IgD-negative memory B cell (primary cell): ENCODE measurements around the gene PREX1. TPM values are rescaled to one million over a fixed set of nuclear protein-coding genes. Genes with fewer than 3 reads are reported as not detected.

ENCODE experiments used
- H3K27ac Mint-ChIP-seq, 3 donors: one replicate each; pipeline ENCODE4 v1.8.0; 2020 to 2022; ENCODE audit warnings: mild to moderate bottlenecking in 3 of 3, mixed read lengths in 3 of 3, moderate library complexity in 1 of 3
- H3K27me3 Mint-ChIP-seq: one replicate; pipeline ENCODE4 v1.8.0; 2021; ENCODE audit warnings: mixed read lengths
- H3K36me3 Mint-ChIP-seq: one replicate; pipeline ENCODE4 v1.8.0; 2020; ENCODE audit warnings: mild to moderate bottlenecking, mixed read lengths
- H3K4me1 Mint-ChIP-seq, 3 donors: one replicate each; pipeline ENCODE4 v1.8.0; 2020 to 2022; ENCODE audit warnings: mixed read lengths in 3 of 3, mild to moderate bottlenecking in 1 of 3
- H3K4me3 Mint-ChIP-seq, 4 donors: one replicate each; pipeline ENCODE4 v1.8.0; 2020 to 2022; ENCODE audit warnings: mild to moderate bottlenecking in 4 of 4, mixed read lengths in 4 of 4, moderate library complexity in 3 of 4
- H3K9me3 Mint-ChIP-seq, 3 donors: one replicate each; pipeline ENCODE4 v1.8.0; 2020 to 2021; ENCODE audit warnings: mixed read lengths in 3 of 3, mild to moderate bottlenecking in 1 of 3
- polyA plus RNA-seq: library from polyadenylated mRNA; unstranded; fragments of 300-500 nt; fragmentation: Illumina TruSeq; gene quantifications from one replicate; pipeline ENCODE4 v1.2.3, GENCODE V29; 2021

Gene PREX1
- polyA plus RNA-seq, 1 donor from 2014 or later = 41.7 TPM

- Mint-ChIP-seq H3K27ac (peak overlapping the region in 1 of 3 donors; percentile 62), H3K4me1 (no peaks in the 10 kb centered on the region), H3K4me3 (no peak overlapping the region), H3K27me3 (no peaks in the 10 kb centered on the region), H3K9me3 (no peaks in the 10 kb centered on the region), H3K36me3 (no peaks in the 10 kb centered on the region)
Measured at GRCh38 chr20:48644286-48644828, 183.4 kb downstream of the PREX1 start.

DNA sequence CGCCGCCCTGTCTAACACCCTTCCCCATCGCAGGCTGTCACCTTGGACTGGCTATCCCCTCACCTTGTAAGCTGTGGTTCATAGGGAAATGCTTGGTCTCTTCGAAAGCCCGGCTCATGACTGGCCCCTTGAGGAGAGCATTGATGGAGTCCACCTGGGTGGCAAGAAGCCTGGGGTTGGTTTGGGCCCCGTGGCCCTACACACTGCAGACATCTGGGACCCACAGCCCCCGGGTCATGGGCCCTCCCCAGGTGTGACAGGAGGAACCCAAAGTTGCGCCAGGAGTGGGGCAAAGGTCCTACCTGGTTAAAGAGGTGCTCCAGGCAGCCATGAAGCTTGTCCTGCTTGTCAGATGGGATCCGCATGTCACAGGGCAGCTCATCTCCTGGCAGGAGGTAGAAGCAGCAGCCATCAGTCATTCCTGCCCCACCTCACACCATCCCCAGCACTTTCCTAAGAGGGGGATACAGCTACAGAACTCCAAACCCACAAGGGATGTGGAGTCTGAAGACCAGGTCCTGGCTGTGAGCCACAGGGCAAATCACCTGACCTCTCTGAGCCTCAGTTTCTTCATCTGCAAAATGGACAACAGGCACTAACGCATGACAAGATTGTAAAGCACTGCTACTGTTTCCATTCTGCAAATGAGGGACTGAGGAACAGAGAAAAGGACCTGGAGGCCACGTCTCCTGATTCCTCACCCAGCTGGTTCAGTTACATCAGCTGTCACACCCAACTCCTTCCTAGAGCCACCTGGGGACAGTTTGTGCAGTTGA is 185.5 kb downstream of the PREX1 start:
- H3K27ac Mint-ChIP-seq = no peak overlapping the region
- H3K9me3 Mint-ChIP-seq = no peaks in the 10 kb centered on the region
- no peak overlapping the region for H3K4me3 Mint-ChIP-seq
- no peaks in the 10 kb centered on the region for H3K36me3 Mint-ChIP-seq
- H3K27me3 Mint-ChIP-seq = no peaks in the 10 kb centered on the region
- H3K4me1 Mint-ChIP-seq = no peaks in the 10 kb centered on the region

DNA sequence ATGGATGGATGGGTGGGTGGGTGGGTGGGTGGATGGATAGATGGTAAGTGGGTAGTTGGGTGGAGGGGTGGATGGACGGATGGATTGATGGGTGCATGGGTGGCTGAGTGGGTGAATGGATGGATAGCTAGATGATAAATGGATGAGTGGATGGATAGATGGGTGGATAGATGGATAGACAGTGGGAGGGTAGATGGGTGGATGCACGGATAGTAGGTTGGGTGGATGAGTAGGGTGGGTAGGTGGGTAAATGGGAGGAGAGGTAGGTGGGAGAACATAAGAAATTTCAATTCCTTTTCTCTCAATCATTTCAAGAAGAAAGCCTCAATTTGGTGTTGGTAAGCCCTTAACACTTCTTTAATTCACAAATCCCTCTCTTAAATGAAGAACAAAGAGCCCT is 186.9 kb downstream of the PREX1 start:
- Mint-ChIP-seq H3K27me3 (no peaks in the 10 kb centered on the region), H3K27ac (no peak overlapping the region), H3K9me3 (no peaks in the 10 kb centered on the region), H3K36me3 (no peaks in the 10 kb centered on the region), H3K4me1 (no peaks in the 10 kb centered on the region), H3K4me3 (no peak overlapping the region)

DNA sequence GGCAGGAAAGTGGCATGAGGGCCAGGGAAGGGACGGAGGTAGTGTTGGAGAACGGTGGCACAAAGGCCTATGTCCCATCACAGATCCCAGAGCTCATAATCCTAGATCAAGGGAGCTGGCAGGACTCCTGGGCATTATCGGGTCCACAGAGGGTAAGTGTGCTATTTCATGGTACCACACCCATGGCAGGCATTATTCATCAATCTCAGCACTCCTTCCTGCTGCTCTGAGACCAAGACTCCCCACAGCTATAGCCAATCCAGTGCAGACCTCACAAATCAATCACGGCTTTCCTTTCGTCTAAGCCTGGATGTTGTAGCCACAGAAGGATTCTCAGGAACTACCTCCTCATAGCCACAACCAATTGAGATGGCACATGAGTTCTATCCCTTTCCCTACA is 187.9 kb downstream of the PREX1 start:
- H3K36me3 Mint-ChIP-seq = peaks cover 2% of the 10 kb centered on the region
- no peaks in the 10 kb centered on the region for H3K9me3 Mint-ChIP-seq
- no peaks in the 10 kb centered on the region for H3K4me1 Mint-ChIP-seq
- H3K4me3 Mint-ChIP-seq = peak overlapping the region in 1 of 4 donors; percentile 5
- H3K27me3 Mint-ChIP-seq = no peaks in the 10 kb centered on the region
- peak overlapping the region in 2 of 3 donors; percentile 84 to 92 for H3K27ac Mint-ChIP-seq

- H3K27ac Mint-ChIP-seq = peak overlapping the region in 1 of 3 donors; percentile 32
- H3K27me3 Mint-ChIP-seq = no peaks in the 10 kb centered on the region
- H3K36me3 Mint-ChIP-seq = peaks cover 2% of the 10 kb centered on the region
- H3K4me3 Mint-ChIP-seq = no peak overlapping the region
- peaks cover 0 to 2% (median 0%) of the 10 kb centered on the region in 3 donors for H3K4me1 Mint-ChIP-seq
- no peaks in the 10 kb centered on the region for H3K9me3 Mint-ChIP-seq
Measured at GRCh38 chr20:48638546-48638945, 189.3 kb downstream of the PREX1 start.

- Mint-ChIP-seq H3K9me3 (no peaks in the 10 kb centered on the region), H3K36me3 (peaks cover 2% of the 10 kb centered on the region), H3K27me3 (no peaks in the 10 kb centered on the region), H3K27ac (no peak overlapping the region), H3K4me1 (peaks cover 0 to 2% (median 0%) of the 10 kb centered on the region in 3 donors), H3K4me3 (no peak overlapping the region)
Measured at GRCh38 chr20:48637461-48637860, 190.3 kb downstream of the PREX1 start.

GRCh38 chr20:48636301-48636700 is 191.5 kb downstream of the PREX1 start:
- Mint-ChIP-seq H3K27me3 (no peaks in the 10 kb centered on the region), H3K27ac (peak overlapping the region in 2 of 3 donors; percentile 46 to 88), H3K9me3 (no peaks in the 10 kb centered on the region), H3K4me1 (peaks cover 0 to 2% (median 0%) of the 10 kb centered on the region in 3 donors), H3K36me3 (peaks cover 3% of the 10 kb centered on the region), H3K4me3 (no peak overlapping the region)

GRCh38 chr20:48635791-48636267 is 192.0 kb downstream of the PREX1 start:
- Mint-ChIP-seq H3K4me1 (peaks cover 0 to 2% (median 0%) of the 10 kb centered on the region in 3 donors), H3K27ac (peak overlapping the region; percentile 23 to 88 (median 78)), H3K36me3 (peaks cover 4% of the 10 kb centered on the region), H3K4me3 (no peak overlapping the region), H3K27me3 (no peaks in the 10 kb centered on the region), H3K9me3 (no peaks in the 10 kb centered on the region)

DNA sequence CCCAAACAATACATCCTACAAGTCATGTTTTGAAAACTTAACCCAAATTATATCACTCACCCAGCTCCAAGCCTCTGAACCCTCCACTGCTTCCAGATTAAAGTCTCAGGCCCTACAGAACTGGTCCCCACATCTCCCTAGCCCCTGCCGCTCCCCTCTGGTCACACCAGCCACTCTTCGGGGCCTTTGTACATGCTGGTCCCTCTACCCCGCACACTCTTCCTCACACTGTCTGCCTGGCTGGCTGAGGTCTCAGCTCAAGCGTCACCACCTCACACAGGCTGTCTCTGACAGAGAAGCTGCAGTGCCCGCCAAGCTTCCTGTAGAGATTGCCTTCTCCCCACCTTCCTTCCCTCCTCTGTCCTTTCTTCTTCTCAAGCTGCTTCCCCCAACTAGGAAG is 192.4 kb downstream of the PREX1 start:
- Mint-ChIP-seq H3K27me3 (no peaks in the 10 kb centered on the region), H3K9me3 (no peaks in the 10 kb centered on the region), H3K4me1 (peaks cover 0 to 2% (median 0%) of the 10 kb centered on the region in 3 donors), H3K4me3 (no peak overlapping the region), H3K36me3 (peaks cover 4% of the 10 kb centered on the region), H3K27ac (peak overlapping the region; percentile 23 to 96 (median 78))

DNA sequence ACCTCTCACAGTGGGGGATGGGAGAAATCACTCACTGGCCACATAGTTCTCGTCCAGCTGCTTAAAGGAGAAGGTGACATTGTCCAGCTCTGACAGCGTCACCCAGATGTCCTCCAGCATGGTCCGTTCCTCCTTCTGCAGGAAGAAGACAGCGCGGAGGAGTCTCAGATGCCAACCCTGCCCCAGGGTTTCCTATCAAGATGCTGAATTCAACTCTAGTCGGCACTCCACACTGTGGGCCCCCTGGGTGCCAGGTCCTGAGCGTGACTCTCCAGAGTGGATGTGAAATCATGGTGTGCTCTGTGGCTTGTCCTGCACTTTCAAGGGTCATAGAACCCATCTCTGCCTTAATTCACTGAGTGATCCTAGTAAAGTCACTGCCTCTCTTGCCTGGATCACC is 193.2 kb downstream of the PREX1 start:
- Mint-ChIP-seq H3K27ac (peak overlapping the region in 2 of 3 donors; percentile 76 to 96), H3K27me3 (no peaks in the 10 kb centered on the region), H3K4me3 (peak overlapping the region in 2 of 4 donors; percentile 28 to 41), H3K9me3 (no peaks in the 10 kb centered on the region), H3K4me1 (peaks cover 0 to 2% (median 0%) of the 10 kb centered on the region in 3 donors), H3K36me3 (peaks cover 4% of the 10 kb centered on the region)

GRCh38 chr20:48633620-48634257 is 194.1 kb downstream of the PREX1 start:
- H3K27ac Mint-ChIP-seq = peak overlapping the region in 1 of 3 donors; percentile 1
- no peaks in the 10 kb centered on the region for H3K9me3 Mint-ChIP-seq
- H3K4me3 Mint-ChIP-seq = no peak overlapping the region
- no peaks in the 10 kb centered on the region for H3K27me3 Mint-ChIP-seq
- H3K36me3 Mint-ChIP-seq = peaks cover 4% of the 10 kb centered on the region
- peaks cover 0 to 2% (median 0%) of the 10 kb centered on the region in 3 donors for H3K4me1 Mint-ChIP-seq

- peaks cover 0 to 2% (median 0%) of the 10 kb centered on the region in 3 donors for H3K4me1 Mint-ChIP-seq
- H3K27me3 Mint-ChIP-seq = no peaks in the 10 kb centered on the region
- no peaks in the 10 kb centered on the region for H3K9me3 Mint-ChIP-seq
- H3K36me3 Mint-ChIP-seq = peaks cover 4% of the 10 kb centered on the region
- H3K4me3 Mint-ChIP-seq = no peak overlapping the region
- H3K27ac Mint-ChIP-seq = peak overlapping the region in 1 of 3 donors; percentile 39
Measured at GRCh38 chr20:48632825-48633619, 194.8 kb downstream of the PREX1 start.

DNA sequence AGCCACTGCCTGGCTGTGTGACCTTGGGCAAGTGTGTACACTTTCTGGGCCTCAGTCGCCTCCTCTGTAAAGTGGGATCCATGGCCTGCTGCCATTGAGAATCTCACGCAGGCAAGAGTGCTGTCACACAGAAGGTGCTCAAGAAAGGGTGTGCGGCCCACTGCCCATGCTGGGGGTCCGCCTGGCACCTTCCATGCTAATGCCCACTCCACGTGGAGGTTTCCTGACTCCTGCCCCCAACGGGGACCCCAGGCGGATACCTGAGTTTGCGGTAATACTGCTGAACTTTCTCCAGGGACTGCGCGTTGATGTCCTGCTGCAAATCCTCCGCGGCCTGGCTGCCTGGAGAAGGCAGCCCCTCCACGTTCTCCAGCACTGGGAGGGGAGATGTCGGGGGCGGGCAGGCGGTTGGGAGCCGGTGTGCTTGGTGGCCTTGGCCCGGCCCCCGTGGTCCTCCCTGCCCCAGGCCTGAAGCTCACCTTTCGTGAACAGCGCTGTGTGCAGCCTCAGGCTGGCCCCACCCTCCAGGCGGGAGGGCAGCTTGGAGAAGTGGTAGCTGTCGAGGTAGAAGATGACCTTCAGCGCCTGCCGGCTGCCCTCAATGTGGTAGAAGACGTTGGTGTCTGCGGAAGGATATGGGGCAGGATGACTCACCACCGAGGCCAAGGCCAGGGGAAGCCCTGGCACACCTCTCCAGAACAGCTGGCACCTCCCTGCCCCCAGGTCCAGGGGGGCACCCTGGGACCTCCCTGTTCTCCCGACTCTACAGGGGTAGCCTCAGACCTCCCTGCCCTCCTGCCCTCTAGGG is 195.6 kb downstream of the PREX1 start:
- no peaks in the 10 kb centered on the region for H3K9me3 Mint-ChIP-seq
- peaks cover 4% of the 10 kb centered on the region for H3K36me3 Mint-ChIP-seq
- no peaks in the 10 kb centered on the region for H3K27me3 Mint-ChIP-seq
- peaks cover 0 to 2% (median 0%) of the 10 kb centered on the region in 3 donors for H3K4me1 Mint-ChIP-seq
- H3K4me3 Mint-ChIP-seq = peak overlapping the region in 1 of 4 donors; percentile 17
- H3K27ac Mint-ChIP-seq = no peak overlapping the region
